GM19324 (cell line): ENCODE results near the gene GCH1.
"Not testable (repeated sequence)": the region's sequence is repeated elsewhere in the genome, so short reads cannot be mapped to it uniquely, and the experiment has no call there.

Source experiments
- ATAC-seq: cut with Tn5 transposase; IDR thresholded peaks from one replicate; pipeline ENCODE4 v1.9.1; 2021; ENCODE audit warnings: mild to moderate bottlenecking, moderate library complexity; ENCODE audit not compliant: unreplicated experiment, low FRiP score

Gene GCH1

DNA sequence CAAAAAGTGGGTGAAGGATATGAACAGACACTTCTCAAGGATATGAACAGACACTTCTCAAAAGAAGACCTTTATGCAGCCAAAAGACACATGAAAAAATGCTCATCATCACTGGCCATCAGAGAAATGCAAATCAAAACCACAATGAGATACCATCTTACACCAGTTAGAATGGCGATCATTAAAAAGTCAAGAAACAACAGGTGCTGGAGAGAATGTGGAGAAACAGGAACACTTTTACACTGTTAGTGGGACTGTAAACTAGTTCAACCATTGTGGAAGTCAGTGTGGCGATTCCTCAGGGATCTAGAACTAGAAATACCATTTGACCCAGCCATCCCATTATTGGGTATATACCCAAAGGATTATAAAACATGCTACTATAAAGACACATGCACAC, 27.0 kb downstream of the GCH1 start:
- not testable (repeated sequence) for ATAC-seq

DNA sequence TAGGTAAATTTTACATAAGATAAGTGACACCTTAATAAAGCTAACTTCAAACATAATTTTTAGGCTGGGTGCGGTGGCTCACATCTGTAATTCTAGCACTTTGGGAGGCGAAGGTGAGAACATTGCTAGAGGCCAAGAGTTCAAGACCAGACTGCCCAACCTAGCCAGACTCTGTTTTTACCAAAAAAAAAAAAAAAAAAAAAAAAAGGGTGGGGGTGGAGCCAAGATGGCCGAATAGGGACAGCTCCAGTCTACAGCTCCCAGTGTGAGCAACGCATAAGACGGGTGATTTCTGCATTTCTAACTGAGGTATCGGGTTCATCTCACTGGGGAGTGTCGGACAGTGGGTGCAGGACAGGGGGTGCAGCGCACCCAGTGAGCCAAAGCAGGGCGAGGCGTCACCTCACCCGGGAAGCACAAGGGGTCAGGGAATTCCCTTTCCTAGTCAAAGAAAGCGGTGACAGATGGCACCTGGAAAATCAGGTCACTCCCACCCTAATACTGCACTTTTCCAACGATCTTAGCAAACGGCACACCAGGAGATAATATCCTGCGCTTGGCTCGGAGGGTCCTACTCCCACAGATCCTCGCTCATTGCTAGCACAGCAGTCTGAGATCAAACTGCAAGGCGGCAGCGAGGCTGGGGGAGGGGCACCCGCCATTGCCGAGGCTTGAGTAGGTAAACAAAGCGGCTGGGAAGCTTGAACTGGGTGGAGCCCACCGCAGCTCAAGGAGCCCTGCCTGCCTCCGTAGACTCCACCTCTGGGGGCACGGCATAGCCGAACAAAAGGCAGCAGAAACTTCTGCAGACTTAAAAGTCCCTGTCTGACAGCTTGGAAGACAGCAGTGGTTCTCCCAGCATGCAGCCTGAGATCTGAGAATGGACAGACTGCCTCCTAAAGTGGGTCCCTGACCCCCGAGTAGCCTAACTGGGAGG, 32.2 kb downstream of the GCH1 start:
- not testable (repeated sequence) for ATAC-seq

DNA sequence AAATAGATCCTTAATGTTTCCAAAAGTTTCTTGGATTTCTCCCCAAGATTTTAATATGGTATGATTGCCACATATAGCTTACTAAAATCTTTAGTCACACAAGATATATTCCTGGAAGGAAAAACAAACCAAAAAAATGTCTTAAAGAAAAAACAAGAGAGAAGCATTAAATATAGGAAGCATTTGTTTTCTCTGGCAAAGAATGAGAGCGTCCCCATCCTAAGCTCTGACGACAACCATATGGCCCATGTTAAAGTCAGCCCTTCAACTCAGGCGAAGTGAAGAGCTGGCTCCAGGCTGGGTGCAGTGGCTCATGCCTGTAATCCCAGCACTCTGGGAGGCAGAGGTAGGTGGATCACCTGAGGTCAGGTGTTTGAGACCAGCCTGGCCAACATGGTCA, 35.6 kb downstream of the GCH1 start:
- no peak for ATAC-seq

DNA sequence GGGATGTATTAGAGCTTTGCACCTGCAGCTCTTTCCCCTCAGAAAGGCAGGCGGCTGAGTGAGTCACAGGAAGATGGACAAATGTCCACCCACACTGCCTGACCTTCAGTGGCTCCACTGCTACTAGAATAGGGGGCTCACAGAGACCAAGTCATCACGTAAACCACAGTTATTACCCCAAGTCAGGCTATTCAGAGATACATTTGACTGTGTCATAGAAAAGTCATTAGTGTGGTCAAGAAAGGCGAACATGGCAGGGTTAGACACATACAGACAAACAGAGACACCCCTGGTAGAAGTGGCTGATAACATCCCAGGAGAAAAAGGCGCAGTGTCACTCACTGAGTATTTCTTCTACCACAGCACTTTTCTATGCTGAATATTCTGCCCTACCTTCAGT, 36.0 kb downstream of the GCH1 start:
- no peak for ATAC-seq

DNA sequence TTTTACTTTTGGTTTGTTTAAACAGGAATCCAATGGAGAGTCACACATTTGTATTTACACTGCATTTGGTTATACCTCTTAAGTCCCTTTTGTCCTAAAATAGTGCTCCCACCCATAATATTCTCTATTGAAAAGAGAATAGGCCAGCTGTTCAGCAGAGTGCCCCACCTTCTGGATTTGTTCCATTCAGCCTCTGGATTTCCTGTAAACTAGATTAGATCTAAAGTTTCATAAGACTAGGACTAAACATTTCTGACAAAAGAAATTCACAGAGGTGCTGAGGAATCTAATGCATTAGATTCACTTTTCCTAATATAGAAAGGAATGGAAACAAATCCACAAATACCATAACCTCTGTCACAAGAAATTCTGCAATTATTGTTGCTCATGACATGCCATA, 38.1 kb downstream of the GCH1 start:
- no peak for ATAC-seq

DNA sequence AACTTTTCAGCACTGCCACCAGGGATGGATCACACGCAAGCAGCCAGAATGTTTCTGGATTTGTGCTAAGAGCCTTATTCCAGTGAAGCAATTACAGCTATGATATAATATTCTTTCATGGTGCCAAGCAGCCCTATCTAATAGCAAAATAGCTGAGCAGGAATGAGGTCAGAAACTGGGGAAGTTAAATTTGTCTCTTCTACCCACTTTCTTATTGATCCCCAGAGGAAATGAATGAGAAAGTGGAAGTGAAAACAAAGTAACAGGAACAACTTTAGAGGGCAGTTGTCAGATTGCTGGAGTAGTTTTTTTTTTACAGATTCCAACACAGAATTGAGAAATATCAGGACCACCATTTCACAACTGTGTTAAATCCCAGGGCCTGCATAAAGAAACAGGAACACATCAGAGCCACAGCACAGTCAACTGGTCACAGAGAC, 44.8 kb downstream of the GCH1 start:
- peak; percentile 58 for ATAC-seq

DNA sequence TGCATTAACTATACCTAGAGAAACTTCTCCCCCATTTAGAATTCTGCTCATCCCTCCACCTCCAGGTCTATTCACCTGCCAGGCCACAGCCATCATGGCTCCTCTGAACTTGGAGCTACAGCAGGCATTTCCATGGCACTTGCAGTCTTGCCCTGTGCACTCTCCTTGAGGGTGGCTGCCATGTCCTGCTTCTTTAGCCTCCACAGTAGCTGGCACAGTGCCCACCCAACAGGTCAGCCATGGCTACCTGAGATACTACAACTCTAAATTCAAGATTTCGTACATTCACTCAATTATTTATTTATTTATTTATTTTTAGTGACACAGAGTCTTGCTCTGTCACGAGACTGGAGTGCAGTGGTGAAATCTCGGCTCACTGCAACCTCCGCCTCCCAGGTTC, 46.5 kb downstream of the GCH1 start:
- no peak for ATAC-seq

DNA sequence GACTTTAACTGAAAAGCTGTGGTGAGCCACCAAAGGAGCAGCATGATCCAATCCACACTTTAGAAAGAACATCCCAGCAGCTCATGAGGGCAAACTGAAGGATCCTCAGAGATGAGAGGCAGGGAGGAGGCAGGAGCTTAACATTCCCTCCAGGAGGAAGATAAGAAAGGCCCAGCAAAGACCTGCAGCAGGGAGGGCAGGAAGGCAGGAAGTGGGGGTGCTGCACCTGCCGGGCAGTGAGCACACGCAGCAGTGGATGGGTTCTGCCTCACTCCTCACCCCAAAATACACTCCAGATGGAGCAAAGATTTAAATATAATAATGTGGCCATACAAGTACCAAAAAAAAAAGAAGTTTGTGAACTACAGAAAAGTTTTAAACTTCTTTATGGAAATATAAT, 48.4 kb downstream of the GCH1 start:
- no peak for ATAC-seq

GRCh38 chr14:54853339-54853738, 49.3 kb downstream of the GCH1 start:
- no peak for ATAC-seq

DNA sequence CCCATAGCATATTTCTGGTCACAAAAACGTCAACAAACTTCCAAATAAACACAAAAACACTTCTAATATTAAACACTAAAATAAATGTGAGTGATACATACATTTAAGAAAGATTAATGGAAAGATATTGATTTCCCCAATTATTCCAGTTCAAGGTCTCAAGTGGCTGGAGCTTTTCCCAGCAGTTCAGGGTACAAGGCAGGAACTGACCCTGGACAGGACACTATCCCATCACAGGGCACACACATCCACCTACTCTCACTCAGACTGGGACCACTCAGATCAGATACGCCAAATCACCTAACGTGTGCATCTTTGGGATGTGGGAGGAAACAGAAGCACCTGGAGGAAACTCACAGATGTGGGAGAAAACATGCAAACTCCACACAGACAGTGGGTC, 50.4 kb downstream of the GCH1 start:
- ATAC-seq, result no peak

GRCh38 chr14:54848910-54849309, 53.7 kb downstream of the GCH1 start:
- no peak for ATAC-seq

- no peak for ATAC-seq
Observed at GRCh38 chr14:54845641-54846040, 57.0 kb downstream of the GCH1 start.

DNA sequence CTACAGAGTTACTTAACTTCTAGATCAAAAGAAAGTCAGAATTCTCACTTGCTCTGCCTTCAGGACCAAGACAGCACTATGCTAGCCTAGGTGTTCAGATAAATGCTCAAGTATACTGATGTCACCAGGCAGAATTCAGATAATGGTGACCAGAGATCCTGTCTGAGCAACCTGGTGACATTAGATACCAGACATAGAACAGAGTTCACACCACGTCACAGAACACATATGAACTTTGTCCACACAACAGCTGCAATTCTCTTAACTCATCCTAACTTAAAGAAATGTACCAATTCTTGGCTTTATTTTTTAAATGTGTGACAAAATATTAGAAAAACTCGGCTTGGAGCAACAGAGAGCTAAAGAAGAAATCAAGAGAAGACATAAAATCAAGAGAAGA, 58.1 kb downstream of the GCH1 start:
- no peak for ATAC-seq

DNA sequence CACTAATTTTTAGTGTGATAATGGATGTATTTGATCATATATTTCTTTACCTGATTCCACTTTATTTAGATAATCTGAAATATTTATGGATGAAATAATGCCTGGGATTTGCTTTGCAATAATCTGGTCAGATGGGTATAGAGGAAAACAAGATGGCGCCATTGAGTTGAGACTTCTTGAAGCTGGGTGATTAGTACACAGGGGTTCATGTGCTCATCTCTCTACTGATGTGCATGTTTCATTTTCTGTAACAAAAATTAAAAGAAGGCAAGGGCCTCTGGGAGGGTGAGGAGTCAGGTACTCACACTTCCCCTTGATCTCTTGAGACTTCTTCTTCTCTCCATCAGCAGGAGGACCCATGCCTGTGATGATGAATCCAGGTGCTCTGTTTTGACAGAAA, 61.8 kb downstream of the GCH1 start:
- no peak for ATAC-seq

GRCh38 chr14:54840336-54840735, 62.3 kb downstream of the GCH1 start:
- no peak for ATAC-seq

DNA sequence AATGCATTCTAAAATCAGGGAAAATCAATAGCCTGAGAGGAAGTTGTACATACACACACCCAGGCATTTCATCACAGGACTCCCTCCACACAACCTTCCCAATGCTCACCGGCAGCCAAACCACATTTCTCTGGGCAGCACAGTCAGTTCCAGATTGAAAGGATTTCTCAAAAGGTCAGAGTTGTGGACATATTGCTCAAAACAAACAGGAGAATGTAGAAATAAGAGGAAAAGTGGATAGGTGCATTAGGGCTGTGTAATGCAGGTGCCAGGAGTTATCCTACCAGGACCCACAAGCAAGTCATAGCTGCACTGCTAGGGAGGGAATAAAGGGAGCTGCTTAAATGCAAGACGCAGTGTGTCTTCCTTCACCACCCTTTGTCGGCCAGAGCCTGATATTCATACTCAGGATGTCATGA, 62.9 kb downstream of the GCH1 start:
- no peak for ATAC-seq

DNA sequence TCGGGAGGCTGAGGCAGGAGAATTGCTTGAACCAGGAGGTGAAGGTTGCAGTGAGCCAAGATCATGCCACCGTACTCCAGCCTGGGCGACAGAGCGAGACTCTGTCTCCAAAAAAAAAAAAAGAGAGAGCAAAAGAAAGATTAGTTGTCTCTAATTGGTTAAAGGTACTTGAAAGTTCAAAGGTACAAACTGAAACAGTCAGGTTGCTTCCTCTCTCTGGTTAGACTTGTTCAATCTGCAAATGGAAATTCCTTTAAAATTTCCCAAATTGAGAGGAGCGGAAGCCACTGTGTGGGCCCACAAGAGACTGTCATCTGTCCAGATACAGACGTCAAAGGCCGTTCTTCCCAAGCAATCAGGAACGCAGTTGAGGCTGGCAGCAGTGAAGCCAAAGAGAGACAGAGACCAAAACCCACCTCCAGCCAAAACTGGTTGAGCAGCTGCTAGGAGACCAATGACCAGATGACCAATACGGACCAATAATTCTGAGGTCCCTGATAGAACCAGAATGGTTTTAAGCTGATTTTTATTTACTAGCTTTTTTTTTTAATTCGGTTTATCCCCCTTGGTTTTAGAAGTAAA, 63.6 kb downstream of the GCH1 start:
- no peak for ATAC-seq

GRCh38 chr14:54837508-54838149, 65.0 kb downstream of the GCH1 start:
- ATAC-seq, result no peak

GRCh38 chr14:54836231-54836630, 66.4 kb downstream of the GCH1 start:
- no peak for ATAC-seq

- ATAC-seq, result no peak
Observed at GRCh38 chr14:54834727-54835126, 67.9 kb downstream of the GCH1 start.

GRCh38 chr14:54834081-54834480, 68.5 kb downstream of the GCH1 start:
- no peak for ATAC-seq

- ATAC-seq, result no peak
Observed at GRCh38 chr14:54830650-54831049, 72.0 kb downstream of the GCH1 start.
